Forelimb muscle (tissue), 1 donor: ENCODE measurements around the gene DCUN1D2. TPM values are rescaled to one million over a fixed set of nuclear protein-coding genes. Genes with fewer than 3 reads are reported as not detected.

Experiments used
- DNase-seq: peaks from one replicate; pipeline ENCODE4 v3.0.0-alpha.2; 2013; ENCODE audit warnings: low read depth
- polyA plus RNA-seq: library from polyadenylated mRNA; unstranded; fragments of 120-200 nt; gene quantifications from one replicate; pipeline ENCODE4 v1.2.1, GENCODE V29; 2013; ENCODE audit not compliant: insufficient read length

The DCUN1D2 gene
- polyA plus RNA-seq, 1 donor, result 19.5 TPM

GRCh38 chr13:113407103-113407530, 83.4 kb downstream of the DCUN1D2 start:
- DNase-seq, result no peak

GRCh38 chr13:113406321-113407102, 84.0 kb downstream of the DCUN1D2 start:
- DNase-seq, result no peak

Other genes with a start within 250 kb of the DCUN1D2 start
- gene LAMP1, start 193.5 kb downstream of the DCUN1D2 start, polyA plus RNA-seq, result 79.0 TPM
- 4.7 TPM for gene GRTP1, start 126.6 kb downstream of the DCUN1D2 start, polyA plus RNA-seq
- gene ADPRHL1, start 37.2 kb downstream of the DCUN1D2 start, polyA plus RNA-seq, result 295 TPM
- 45.7 TPM for gene TFDP1, start 94.0 kb upstream of the DCUN1D2 start, polyA plus RNA-seq
- gene ATP4B, start 167.5 kb upstream of the DCUN1D2 start, polyA plus RNA-seq, result 0.09 TPM
- 0.28 TPM for gene GRK1, start 176.5 kb upstream of the DCUN1D2 start, polyA plus RNA-seq